GM18520 (cell line): ENCODE results near the gene RTN4RL2.

ENCODE experiments used
- ATAC-seq: cut with Tn5 transposase; IDR thresholded peaks from one replicate; pipeline ENCODE4 v1.9.1; 2021; ENCODE audit not compliant: unreplicated experiment

The RTN4RL2 gene

GRCh38 chr11:57460022-57460757 lies at the start of gene RTN4RL2:
TSS of gene RTN4RL2 (plus strand) at chr11:57460528. CDS start at chr11:57460866, 338 bp downstream.
- ATAC-seq: no peak

GRCh38 chr11:57413681-57414080 lies 46.6 kb upstream of the RTN4RL2 start:
- ATAC-seq: no peak

GRCh38 chr11:57414612-57415212 lies 45.6 kb upstream of the RTN4RL2 start:
- ATAC-seq: no peak

GRCh38 chr11:57416436-57416835 lies 43.9 kb upstream of the RTN4RL2 start:
- no peak for ATAC-seq

- no peak for ATAC-seq
Observed at GRCh38 chr11:57417056-57417455, 43.3 kb upstream of the RTN4RL2 start.

- ATAC-seq: no peak
Observed at GRCh38 chr11:57418131-57418530, 42.2 kb upstream of the RTN4RL2 start.

- no peak for ATAC-seq
Observed at GRCh38 chr11:57419146-57419545, 41.2 kb upstream of the RTN4RL2 start.

GRCh38 chr11:57421066-57421465 lies 39.3 kb upstream of the RTN4RL2 start:
- ATAC-seq: no peak

- ATAC-seq: no peak
Observed at GRCh38 chr11:57421805-57422204, 38.5 kb upstream of the RTN4RL2 start.

GRCh38 chr11:57422669-57423068 lies 37.7 kb upstream of the RTN4RL2 start:
- no peak for ATAC-seq

GRCh38 chr11:57424137-57424791 lies 36.1 kb upstream of the RTN4RL2 start:
- no peak for ATAC-seq

- peak; percentile 92 for ATAC-seq
Observed at GRCh38 chr11:57424792-57425564, 35.4 kb upstream of the RTN4RL2 start.

GRCh38 chr11:57425565-57426438 lies 34.5 kb upstream of the RTN4RL2 start:
- ATAC-seq: no peak

- ATAC-seq: no peak
Observed at GRCh38 chr11:57426439-57426928, 33.8 kb upstream of the RTN4RL2 start.

GRCh38 chr11:57426929-57427726 lies 33.2 kb upstream of the RTN4RL2 start, which contains the start of gene SLC43A3:
TSS of gene SLC43A3 (minus strand) at chr11:57427121. CDS start at chr11:57426172, 949 bp downstream.
- peak; percentile 31 for ATAC-seq

GRCh38 chr11:57427727-57428082 lies 32.6 kb upstream of the RTN4RL2 start:
- no peak for ATAC-seq

GRCh38 chr11:57428643-57429042 lies 31.7 kb upstream of the RTN4RL2 start:
- ATAC-seq: no peak

GRCh38 chr11:57429946-57430345 lies 30.4 kb upstream of the RTN4RL2 start:
- ATAC-seq: no peak

- ATAC-seq: no peak
Observed at GRCh38 chr11:57430952-57431351, 29.4 kb upstream of the RTN4RL2 start.
